PC-3 (cell line): Measurements from ENCODE around the gene CNNM3. TPM values are rescaled to one million over a fixed set of nuclear protein-coding genes. Genes with fewer than 3 reads are reported as not detected.

Experiments used
- ATAC-seq: fragments of 200-7000 bp; cut with Tn5 transposase; 2 replicates; pipeline ENCODE4 v1.9.1; 2020; ENCODE audit warnings: mild to moderate bottlenecking, moderate library complexity
- BruUV-seq: library from RNA; stranded (reverse); fragments of 400-500 nt; replicated peaks from 2 replicates; lab custom pipeline; 2021; lab: Mats Ljungman, UMichigan
- CTCF ChIA-PET: fragments of 300-600 bp; sonication (Branson Sonifier 250); formaldehyde crosslinking; loops from one replicate; lab custom pipeline; 2022; ENCODE audit warnings: antibody characterized with exemption; lab: Charles Lee
- POLR2A ChIA-PET: fragments of 300-600 bp; sonication (Branson Sonifier 250); formaldehyde crosslinking; loops from one replicate; lab custom pipeline; 2022; ENCODE audit warnings: antibody characterized with exemption; ENCODE audit not compliant: unreplicated experiment; lab: Charles Lee
- DNase-seq: peaks from one replicate; pipeline ENCODE4 v3.0.0-alpha.2; 2015
- H2AFZ ChIP-seq: fragments of 300-600 bp; sonication (generic); 2 replicates; pipeline ENCODE4 v1.6.0; 2016; ENCODE audit warnings: antibody characterized with exemption, low read length
- H3F3A ChIP-seq: fragments of 300-600 bp; sonication (generic); one replicate; pipeline ENCODE4 v1.6.0; 2017; ENCODE audit warnings: antibody characterized with exemption, low read length, control low read depth, mild to moderate bottlenecking; ENCODE audit not compliant: unreplicated experiment
- H3K27ac ChIP-seq: fragments of 300-600 bp; sonication (generic); 2 replicates; pipeline ENCODE4 v1.5.1; 2016; ENCODE audit warnings: mild to moderate bottlenecking, low read length
- H3K27me3 ChIP-seq: fragments of 300-600 bp; sonication (generic); 2 replicates; pipeline ENCODE4 v1.6.1; 2016; ENCODE audit warnings: low read length, mixed read lengths
- H3K36me3 ChIP-seq: fragments of 300-600 bp; sonication (generic); 2 replicates; pipeline ENCODE4 v1.6.1; 2016; ENCODE audit warnings: low read depth, mixed run types, low read length, mixed read lengths
- H3K4me1 ChIP-seq: fragments of 300-600 bp; sonication (generic); 2 replicates; pipeline ENCODE4 v1.5.1; 2016; ENCODE audit warnings: low read length; ENCODE audit not compliant: insufficient read depth
- H3K4me2 ChIP-seq: fragments of 300-600 bp; sonication (generic); 2 replicates; pipeline ENCODE4 v1.6.0; 2016; ENCODE audit warnings: low read length
- H3K4me3 ChIP-seq: fragments of 300-600 bp; sonication (generic); 2 replicates; pipeline ENCODE4 v1.5.1; 2016; ENCODE audit warnings: mild to moderate bottlenecking, low read length, mixed read lengths
- H3K79me2 ChIP-seq: fragments of 300-600 bp; sonication (generic); 2 replicates; pipeline ENCODE4 v1.6.1; 2017; ENCODE audit warnings: low read length, mixed read lengths
- H3K9ac ChIP-seq: fragments of 300-600 bp; sonication (generic); 2 replicates; pipeline ENCODE4 v1.6.0; 2016; ENCODE audit warnings: mild to moderate bottlenecking, low read length
- H3K9me2 ChIP-seq: fragments of 300-600 bp; sonication (generic); replicated peaks from 2 replicates; pipeline ENCODE4 v1.6.1; 2016; ENCODE audit warnings: mixed run types, low read length, mixed read lengths
- H3K9me3 ChIP-seq: fragments of 300-600 bp; sonication (generic); 2 replicates; pipeline ENCODE4 v1.6.1; 2016; ENCODE audit warnings: low read length, mixed read lengths
- H4K20me1 ChIP-seq: fragments of 300-600 bp; sonication (generic); 2 replicates; pipeline ENCODE4 v1.6.1; 2016; ENCODE audit warnings: low read length, mixed read lengths
- CTCF ChIP-seq: fragments of 300-600 bp; sonication (generic); conservative IDR thresholded peaks from 2 replicates; pipeline ENCODE4 v1.5.1; 2017; ENCODE audit warnings: antibody characterized with exemption, low read depth, mild to moderate bottlenecking, low read length
- EZH2 ChIP-seq: fragments of 300-600 bp; sonication (generic); IDR thresholded peaks from one replicate; pipeline ENCODE4 v1.6.1; 2017; ENCODE audit warnings: antibody characterized with exemption, mild to moderate bottlenecking, low read length; ENCODE audit not compliant: unreplicated experiment
- EZH2phosphoT487 ChIP-seq: fragments of 300-600 bp; sonication (generic); IDR thresholded peaks from 2 replicates; pipeline ENCODE4 v1.6.1; 2018; ENCODE audit warnings: mild to moderate bottlenecking, antibody characterized with exemption, low read length, borderline replicate concordance
- intact Hi-C: fragments of 100-400 bp; cut with micrococcal nuclease; formaldehyde crosslinking; loops from 2 replicates; pipeline ENCODE4 v1.9.0; 2023
- microRNA-seq: library from miRNA; unstranded; fragments of <30 nt; microRNA quantifications from one replicate; pipeline ENCODE4 v1.1.0, GENCODE V29; 2020; ENCODE audit not compliant: unreplicated experiment
- total RNA-seq: library from RNA; depleted of rRNA; stranded (reverse); fragments of >200 nt; gene quantifications from 2 replicates; pipeline ENCODE4 v1.2.3, GENCODE V29; 2014; rRNA removed

Gene CNNM3
- total RNA-seq, 1 experiment from 2014 or later: 9.0 TPM

- H3F3A ChIP-seq: no peaks in the 10 kb centered on the region
- no peak overlapping the region for H3K27ac ChIP-seq
- H3K36me3 ChIP-seq: no peaks in the 10 kb centered on the region
- intact Hi-C loops: no loop called here
- no peaks in the 10 kb centered on the region for H3K27me3 ChIP-seq
- no peaks in the 10 kb centered on the region for H3K79me2 ChIP-seq
- no peak overlapping the region for H3K4me2 ChIP-seq
- DNase-seq: no peak
- H3K9ac ChIP-seq: no peak overlapping the region
- peaks cover 47% of the 10 kb centered on the region for H3K4me1 ChIP-seq
- H3K4me3 ChIP-seq: no peak overlapping the region
- no peaks in the 10 kb centered on the region for H4K20me1 ChIP-seq
- no peak overlapping the region for H2AFZ ChIP-seq
- ChIA-PET CTCF (no interaction called here), POLR2A (no interaction called here)
- ATAC-seq: no peak
- no TSS peak for BruUV-seq
- H3K9me3 ChIP-seq: no peaks in the 10 kb centered on the region
- H3K9me2 ChIP-seq: no peaks in the 10 kb centered on the region
- TF ChIP-seq EZH2phosphoT487 (no peak), EZH2 (no peak), CTCF (no peak)
Observed at GRCh38 chr2:96882906-96883305, 66.8 kb downstream of the CNNM3 start.

GRCh38 chr2:96883306-96883705, 67.2 kb downstream of the CNNM3 start:
- Histone ChIP-seq H3K27ac (no peak overlapping the region), H3K79me2 (no peaks in the 10 kb centered on the region), H3K9me2 (no peaks in the 10 kb centered on the region), H3K4me2 (no peak overlapping the region), H2AFZ (no peak overlapping the region), H3K27me3 (no peaks in the 10 kb centered on the region), H3K9ac (no peak overlapping the region), H3K36me3 (no peaks in the 10 kb centered on the region), H3K4me3 (no peak overlapping the region), H3K9me3 (no peaks in the 10 kb centered on the region), H3F3A (no peaks in the 10 kb centered on the region), H4K20me1 (no peaks in the 10 kb centered on the region), H3K4me1 (peaks cover 51% of the 10 kb centered on the region)
- intact Hi-C loops: no loop called here
- DNase-seq: no peak
- CTCF ChIA-PET: no interaction called here
- POLR2A ChIA-PET: no interaction called here
- ATAC-seq: no peak
- no peak for TF ChIP-seq CTCF
- TF ChIP-seq EZH2phosphoT487: no peak
- no peak for TF ChIP-seq EZH2
- no TSS peak for BruUV-seq

Small RNA genes within 50 kb of the gene (microRNA-seq; reads per million reads assigned to microRNA genes)
- 4.3 reads per million, percentile 18 among the genes with 10 or more reads in this experiment for gene MIR3127

Other genes with a start within 250 kb of the CNNM3 start
- 30.6 and 35.7 TPM in 2 replicates for gene KANSL3, start 178.0 kb upstream of the CNNM3 start, total RNA-seq
- not detected in 2 replicates for gene FER1L5, start 173.5 kb upstream of the CNNM3 start, total RNA-seq
- gene LMAN2L, start 76.2 kb upstream of the CNNM3 start, total RNA-seq: 27.8 and 31.4 TPM in 2 replicates
- gene CNNM4, start 55.4 kb upstream of the CNNM3 start, total RNA-seq: 12.5 and 15.1 TPM in 2 replicates
- gene ANKRD23, start 27.8 kb downstream of the CNNM3 start, total RNA-seq: 4.0 and 8.2 TPM in 2 replicates
- gene ANKRD39, start 41.7 kb downstream of the CNNM3 start, total RNA-seq: 24.5 and 29.4 TPM in 2 replicates
- gene SEMA4C, start 53.8 kb downstream of the CNNM3 start, total RNA-seq: 20.6 and 29.8 TPM in 2 replicates
- gene FAM178B, start 170.3 kb downstream of the CNNM3 start, total RNA-seq: not detected in 2 replicates